Gastrocnemius medialis (tissue), 4 donors: ENCODE data around the gene KRT16.

Experiments used
- POLR2A ChIP-seq, 2 donors: fragments of 450-650 bp; IDR thresholded peaks; one replicate each; pipeline ENCODE4 v1.6.1; 2017; ENCODE audit warnings: antibody characterized with exemption in 2 of 2, mild to moderate bottlenecking in 2 of 2, moderate library complexity in 2 of 2
- TF ChIP-seq, protein P1 (sequence below), 5 experiments: fragments of 450-650 bp in 3 of 5; fragments of 200-600 bp in 2 of 5; sonication (generic) in 2 of 5; IDR thresholded peaks in 4 of 5; conservative IDR thresholded peaks in 1 of 5; 1 replicate in 4 of 5; 2 replicates in 1 of 5; pipeline ENCODE4 v1.5.1; 2016 to 2019; ENCODE audit warnings: antibody characterized with exemption in 5 of 5, mild to moderate bottlenecking in 3 of 5, moderate library complexity in 3 of 5

DNA sequence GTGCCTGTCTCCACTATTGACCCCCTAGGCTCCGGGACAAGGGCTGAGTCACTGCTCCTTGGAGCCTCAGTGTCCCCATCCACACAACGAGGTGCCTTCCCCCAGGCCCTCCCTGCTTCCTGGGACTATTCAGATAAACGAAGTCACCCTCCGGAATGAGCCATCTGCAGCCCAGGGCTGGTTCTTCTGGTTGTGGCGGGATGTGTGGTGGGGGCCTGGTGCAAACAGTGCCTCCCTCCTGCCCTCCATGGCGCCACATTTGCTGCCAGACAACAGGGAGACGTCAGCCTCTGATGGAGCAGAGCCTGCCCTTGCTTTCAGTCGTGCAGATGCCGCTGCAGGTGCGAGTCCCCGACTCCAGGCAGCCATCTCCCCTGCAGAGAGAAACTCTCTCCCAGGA lies 5.1 kb upstream of the KRT16 start:
- TF ChIP-seq, protein P1, sequence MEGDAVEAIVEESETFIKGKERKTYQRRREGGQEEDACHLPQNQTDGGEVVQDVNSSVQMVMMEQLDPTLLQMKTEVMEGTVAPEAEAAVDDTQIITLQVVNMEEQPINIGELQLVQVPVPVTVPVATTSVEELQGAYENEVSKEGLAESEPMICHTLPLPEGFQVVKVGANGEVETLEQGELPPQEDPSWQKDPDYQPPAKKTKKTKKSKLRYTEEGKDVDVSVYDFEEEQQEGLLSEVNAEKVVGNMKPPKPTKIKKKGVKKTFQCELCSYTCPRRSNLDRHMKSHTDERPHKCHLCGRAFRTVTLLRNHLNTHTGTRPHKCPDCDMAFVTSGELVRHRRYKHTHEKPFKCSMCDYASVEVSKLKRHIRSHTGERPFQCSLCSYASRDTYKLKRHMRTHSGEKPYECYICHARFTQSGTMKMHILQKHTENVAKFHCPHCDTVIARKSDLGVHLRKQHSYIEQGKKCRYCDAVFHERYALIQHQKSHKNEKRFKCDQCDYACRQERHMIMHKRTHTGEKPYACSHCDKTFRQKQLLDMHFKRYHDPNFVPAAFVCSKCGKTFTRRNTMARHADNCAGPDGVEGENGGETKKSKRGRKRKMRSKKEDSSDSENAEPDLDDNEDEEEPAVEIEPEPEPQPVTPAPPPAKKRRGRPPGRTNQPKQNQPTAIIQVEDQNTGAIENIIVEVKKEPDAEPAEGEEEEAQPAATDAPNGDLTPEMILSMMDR (IDR thresholded peaks at IDR 0.05 in 4 of 5, conservative IDR thresholded peaks at IDR 0.05 in 1 of 5) = no peak
- TF ChIP-seq POLR2A (IDR thresholded peaks at IDR 0.05) = no peak
